ENCODE results near the gene GABRR1. TPM values are rescaled to one million over a fixed set of nuclear protein-coding genes. Genes with fewer than 3 reads are reported as not detected.

The GABRR1 gene
- total and polyA plus RNA-seq, 2 experiments from 2014 or later, result 0.14 to 0.37 TPM

DNA sequence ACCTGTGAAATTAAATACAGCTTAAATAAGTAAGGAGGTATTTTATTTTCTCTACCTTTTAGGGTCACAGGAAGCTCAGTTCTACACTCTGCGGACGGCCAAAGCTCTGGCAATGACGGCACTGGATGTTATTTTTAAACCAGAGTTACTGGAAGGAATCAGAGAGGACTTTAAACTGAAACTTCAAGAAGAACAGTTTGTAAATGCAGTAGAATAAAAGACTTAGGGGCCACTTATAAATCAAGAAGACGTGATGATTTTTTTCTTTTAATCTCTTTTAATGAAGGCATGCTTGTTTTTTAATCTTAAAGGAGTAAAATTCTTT is 55.1 kb downstream of the GABRR1 start:
- no peaks in the 10 kb centered on the region for H3K79me2 ChIP-seq (replicated peaks; ENCODE audit: insufficient read depth)
- no peaks in the 10 kb centered on the region for H3F3A ChIP-seq (replicated peaks; ENCODE audit: low read depth)
- H3K36me3 Mint-ChIP-seq (ENCODE audit: low read depth), result peaks cover 4% of the 10 kb centered on the region; the same call in 1 of the 3 replicates
- H3K27ac ChIP-seq (ENCODE audit: low read depth), result no peak overlapping the region
- no peaks in the 10 kb centered on the region for H3K36me3 ChIP-seq (ENCODE audit: insufficient read depth)
- H3K4me3 Mint-ChIP-seq, result no peak overlapping the region
- peaks cover 4% of the 10 kb centered on the region; the same call in 2 of the 3 replicates for H3K4me1 Mint-ChIP-seq
- TF ChIP-seq ZNF331 (CRISPR knock-in tag; IDR thresholded peaks at IDR 0.05; ENCODE audit: low read depth) (no peak), ETS1 (IDR thresholded peaks at IDR 0.05) (no peak), STAT1 (IDR thresholded peaks at IDR 0.05; ENCODE audit: unreplicated experiment) (no peak), NANOG (IDR thresholded peaks at IDR 0.05; ENCODE audit: borderline replicate concordance) (no peak), CREB1 (CRISPR knock-in tag; IDR thresholded peaks at IDR 0.05; ENCODE audit: low read depth) (no peak), POLR2AphosphoS5 (IDR thresholded peaks at IDR 0.05; ENCODE audit: low read depth) (no peak), EZH2phosphoT487 (IDR thresholded peaks at IDR 0.05; ENCODE audit: unreplicated experiment) (no peak), ZNF114 (CRISPR knock-in tag; IDR thresholded peaks at IDR 0.05) (no peak), EZH2 (IDR thresholded peaks at IDR 0.05; ENCODE audit: low read depth, unreplicated experiment) (no peak), JUNB (IDR thresholded peaks at IDR 0.05; ENCODE audit: unreplicated experiment) (no peak), ZNF462 (CRISPR knock-in tag; IDR thresholded peaks at IDR 0.05) (no peak)
- TF ChIP-seq, protein P1, sequence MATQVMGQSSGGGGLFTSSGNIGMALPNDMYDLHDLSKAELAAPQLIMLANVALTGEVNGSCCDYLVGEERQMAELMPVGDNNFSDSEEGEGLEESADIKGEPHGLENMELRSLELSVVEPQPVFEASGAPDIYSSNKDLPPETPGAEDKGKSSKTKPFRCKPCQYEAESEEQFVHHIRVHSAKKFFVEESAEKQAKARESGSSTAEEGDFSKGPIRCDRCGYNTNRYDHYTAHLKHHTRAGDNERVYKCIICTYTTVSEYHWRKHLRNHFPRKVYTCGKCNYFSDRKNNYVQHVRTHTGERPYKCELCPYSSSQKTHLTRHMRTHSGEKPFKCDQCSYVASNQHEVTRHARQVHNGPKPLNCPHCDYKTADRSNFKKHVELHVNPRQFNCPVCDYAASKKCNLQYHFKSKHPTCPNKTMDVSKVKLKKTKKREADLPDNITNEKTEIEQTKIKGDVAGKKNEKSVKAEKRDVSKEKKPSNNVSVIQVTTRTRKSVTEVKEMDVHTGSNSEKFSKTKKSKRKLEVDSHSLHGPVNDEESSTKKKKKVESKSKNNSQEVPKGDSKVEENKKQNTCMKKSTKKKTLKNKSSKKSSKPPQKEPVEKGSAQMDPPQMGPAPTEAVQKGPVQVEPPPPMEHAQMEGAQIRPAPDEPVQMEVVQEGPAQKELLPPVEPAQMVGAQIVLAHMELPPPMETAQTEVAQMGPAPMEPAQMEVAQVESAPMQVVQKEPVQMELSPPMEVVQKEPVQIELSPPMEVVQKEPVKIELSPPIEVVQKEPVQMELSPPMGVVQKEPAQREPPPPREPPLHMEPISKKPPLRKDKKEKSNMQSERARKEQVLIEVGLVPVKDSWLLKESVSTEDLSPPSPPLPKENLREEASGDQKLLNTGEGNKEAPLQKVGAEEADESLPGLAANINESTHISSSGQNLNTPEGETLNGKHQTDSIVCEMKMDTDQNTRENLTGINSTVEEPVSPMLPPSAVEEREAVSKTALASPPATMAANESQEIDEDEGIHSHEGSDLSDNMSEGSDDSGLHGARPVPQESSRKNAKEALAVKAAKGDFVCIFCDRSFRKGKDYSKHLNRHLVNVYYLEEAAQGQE (IDR thresholded peaks at IDR 0.05; ENCODE audit: unreplicated experiment), result no peak
- TF ChIP-seq, protein P2, sequence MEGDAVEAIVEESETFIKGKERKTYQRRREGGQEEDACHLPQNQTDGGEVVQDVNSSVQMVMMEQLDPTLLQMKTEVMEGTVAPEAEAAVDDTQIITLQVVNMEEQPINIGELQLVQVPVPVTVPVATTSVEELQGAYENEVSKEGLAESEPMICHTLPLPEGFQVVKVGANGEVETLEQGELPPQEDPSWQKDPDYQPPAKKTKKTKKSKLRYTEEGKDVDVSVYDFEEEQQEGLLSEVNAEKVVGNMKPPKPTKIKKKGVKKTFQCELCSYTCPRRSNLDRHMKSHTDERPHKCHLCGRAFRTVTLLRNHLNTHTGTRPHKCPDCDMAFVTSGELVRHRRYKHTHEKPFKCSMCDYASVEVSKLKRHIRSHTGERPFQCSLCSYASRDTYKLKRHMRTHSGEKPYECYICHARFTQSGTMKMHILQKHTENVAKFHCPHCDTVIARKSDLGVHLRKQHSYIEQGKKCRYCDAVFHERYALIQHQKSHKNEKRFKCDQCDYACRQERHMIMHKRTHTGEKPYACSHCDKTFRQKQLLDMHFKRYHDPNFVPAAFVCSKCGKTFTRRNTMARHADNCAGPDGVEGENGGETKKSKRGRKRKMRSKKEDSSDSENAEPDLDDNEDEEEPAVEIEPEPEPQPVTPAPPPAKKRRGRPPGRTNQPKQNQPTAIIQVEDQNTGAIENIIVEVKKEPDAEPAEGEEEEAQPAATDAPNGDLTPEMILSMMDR (conservative IDR thresholded peaks at IDR 0.05; ENCODE audit: low read depth in 2 of 2), result no peak
- H2AFZ ChIP-seq, result no peak overlapping the region
- DNase-seq (ENCODE audit: low spot score) (no peak), ATAC-seq (no peak)
- H4K20me1 ChIP-seq (replicated peaks; ENCODE audit: insufficient read depth), result no peaks in the 10 kb centered on the region; the same call in 1 of the 2 replicates
- H3K9me3 Mint-ChIP-seq, result no peaks in the 10 kb centered on the region
- H3K4me3 ChIP-seq, result no peak overlapping the region
- H3K27ac Mint-ChIP-seq, result no peak overlapping the region
- H3K9me2 ChIP-seq (ENCODE audit: insufficient read depth), result no peaks in the 10 kb centered on the region
- H3K27me3 Mint-ChIP-seq (ENCODE audit: insufficient read depth, low read depth, poor library complexity), result no peaks in the 10 kb centered on the region
- H3K27me3 ChIP-seq (ENCODE audit: insufficient read depth), result no peaks in the 10 kb centered on the region
- no peak overlapping the region for H3K4me2 ChIP-seq
- no peaks in the 10 kb centered on the region for H3K4me1 ChIP-seq (ENCODE audit: insufficient read depth)
